H54 (cell line): ENCODE results near the gene LCA5L.

Experiments
- DNase-seq: peaks from one replicate; pipeline ENCODE4 v3.0.0; 2011; ENCODE audit warnings: low spot score, mixed read lengths; ENCODE audit not compliant: insufficient read length
- FAIRE-seq: peaks from 3 replicates; lab custom pipeline; 2011; peaks lifted over from hg19 to GRCh38; lab: Jason Lieb, UNC
- POLR2A ChIP-seq: IDR thresholded peaks from 2 replicates; pipeline ENCODE4 v1.6.1; 2011; ENCODE audit warnings: low read depth, mild to moderate bottlenecking, low read length

LCA5L gene

GRCh38 chr21:39463308-39463707 is 17.7 kb upstream of the LCA5L start:
- FAIRE-seq (no peak), DNase-seq (no peak)
- TF ChIP-seq POLR2A: no peak

GRCh38 chr21:39461419-39461818 is 15.8 kb upstream of the LCA5L start:
- FAIRE-seq: no peak

GRCh38 chr21:39456665-39457064 is 11.1 kb upstream of the LCA5L start:
- DNase-seq: no peak
- no peak for FAIRE-seq
- no peak for TF ChIP-seq POLR2A

More at GRCh38 chr21:39461419-39461818, 15.8 kb upstream of the LCA5L start:
- no peak for DNase-seq
- no peak for TF ChIP-seq POLR2A

GRCh38 chr21:39454949-39455668 is 9.5 kb upstream of the LCA5L start:
- no peak for DNase-seq
- FAIRE-seq: no peak
- TF ChIP-seq POLR2A: no peak

GRCh38 chr21:39453571-39454179 is 8.1 kb upstream of the LCA5L start:
- no peak for TF ChIP-seq POLR2A

GRCh38 chr21:39452970-39453342 is 7.4 kb upstream of the LCA5L start:
- DNase-seq (no peak), FAIRE-seq (no peak)
- no peak for TF ChIP-seq POLR2A

More at GRCh38 chr21:39453571-39454179, 8.1 kb upstream of the LCA5L start:
- DNase-seq (no peak), FAIRE-seq (no peak)

- TF ChIP-seq POLR2A: no peak
- no peak for DNase-seq
- no peak for FAIRE-seq
Measured at GRCh38 chr21:39452207-39452969, 6.8 kb upstream of the LCA5L start.

- DNase-seq (no peak), FAIRE-seq (no peak)
- no peak for TF ChIP-seq POLR2A
Measured at GRCh38 chr21:39451332-39452206, 6.0 kb upstream of the LCA5L start, which contains the start of gene SH3BGR. Gene SH3BGR, plus strand, starts transcription at chr21:39451970. Its CDS starts 127 bp downstream, at chr21:39452097.

GRCh38 chr21:39447264-39447663 is 1.7 kb upstream of the LCA5L start:
- no peak for TF ChIP-seq POLR2A
- no peak for DNase-seq
- FAIRE-seq: no peak

- no peak for TF ChIP-seq POLR2A
- DNase-seq (peak; percentile 35), FAIRE-seq (no peak)
Measured at GRCh38 chr21:39444421-39445180, 977 bp downstream of the LCA5L start.

- FAIRE-seq (no peak), DNase-seq (peak; percentile 56)
- no peak for TF ChIP-seq POLR2A
Measured at GRCh38 chr21:39441502-39442475, 3.8 kb downstream of the LCA5L start.
